NCI-H128 (cell line): ENCODE results near the gene FAM107A.

Experiments
- DNase-seq: peaks from one replicate; lab custom pipeline; 2025; ENCODE audit not compliant: unreplicated experiment; lab: John Stamatoyannopoulos, UW

The FAM107A gene

GRCh38 chr3:58577269-58577821 lies at the start of gene FAM107A:
Gene FAM107A (minus strand): TSS chr3:58577391. CDS start chr3:58569860, 7,531 bp downstream.
- DNase-seq = no peak

- DNase-seq = no peak
Observed at GRCh38 chr3:58625196-58625824, 48.1 kb upstream of the FAM107A start.

- DNase-seq = no peak
Observed at GRCh38 chr3:58624550-58624949, 47.4 kb upstream of the FAM107A start.

- DNase-seq = no peak
Observed at GRCh38 chr3:58623961-58624360, 46.8 kb upstream of the FAM107A start.

- no peak for DNase-seq
Observed at GRCh38 chr3:58623478-58623877, 46.3 kb upstream of the FAM107A start.

GRCh38 chr3:58622892-58623291 lies 45.7 kb upstream of the FAM107A start:
- no peak for DNase-seq

- no peak for DNase-seq
Observed at GRCh38 chr3:58622436-58622835, 45.2 kb upstream of the FAM107A start.

- no peak for DNase-seq
Observed at GRCh38 chr3:58621086-58621830, 44.1 kb upstream of the FAM107A start.

- DNase-seq = no peak
Observed at GRCh38 chr3:58620421-58620820, 43.2 kb upstream of the FAM107A start.

GRCh38 chr3:58617338-58617761 lies 40.2 kb upstream of the FAM107A start:
- no peak for DNase-seq

GRCh38 chr3:58613236-58614132 lies 36.3 kb upstream of the FAM107A start:
- no peak for DNase-seq

- DNase-seq = no peak
Observed at GRCh38 chr3:58612830-58613229, 35.6 kb upstream of the FAM107A start.

GRCh38 chr3:58609990-58610389 lies 32.8 kb upstream of the FAM107A start:
- DNase-seq = no peak

- no peak for DNase-seq
Observed at GRCh38 chr3:58608648-58609047, 31.5 kb upstream of the FAM107A start.

- no peak for DNase-seq
Observed at GRCh38 chr3:58607816-58608215, 30.6 kb upstream of the FAM107A start.

GRCh38 chr3:58606693-58607092 lies 29.5 kb upstream of the FAM107A start:
- DNase-seq = no peak

GRCh38 chr3:58604031-58604430 lies 26.8 kb upstream of the FAM107A start:
- no peak for DNase-seq

GRCh38 chr3:58603606-58604005 lies 26.4 kb upstream of the FAM107A start:
- DNase-seq = no peak

- DNase-seq = no peak
Observed at GRCh38 chr3:58597770-58598310, 20.6 kb upstream of the FAM107A start.

- no peak for DNase-seq
Observed at GRCh38 chr3:58596834-58597518, 19.8 kb upstream of the FAM107A start.
